Stimulated activated naive CD8-positive, alpha-beta T cell treated with anti-CD3 and anti-CD28 coated beads, Interleukin-15, amount 100 ng/mL, for 72 hours (primary cell): Measurements from ENCODE around the gene PEDS1.
"Not testable (repeated sequence)": the region's sequence is repeated elsewhere in the genome, so short reads cannot be mapped to it uniquely, and the experiment has no call there.

ENCODE experiments used
- ATAC-seq: fragments of 150-1000 bp; cut with Tn5 transposase; 2 replicates; pipeline ENCODE4 v1.10.0; 2021; ENCODE audit warnings: mild to moderate bottlenecking, moderate library complexity
- DNase-seq, 2 donors: peaks; one replicate each; pipeline ENCODE4 v3.0.0; 2021 to 2022
- H3K27ac Mint-ChIP-seq, 2 donors: one replicate each; pipeline ENCODE4 v1.8.0; 2022; ENCODE audit warnings: mild to moderate bottlenecking in 2 of 2, mixed read lengths in 2 of 2, moderate library complexity in 2 of 2
- H3K27me3 Mint-ChIP-seq: one replicate; pipeline ENCODE4 v1.8.0; 2022; ENCODE audit warnings: mixed read lengths
- H3K4me1 Mint-ChIP-seq: one replicate; pipeline ENCODE4 v1.8.0; 2022; ENCODE audit warnings: mild to moderate bottlenecking, mixed read lengths
- H3K4me3 Mint-ChIP-seq, 2 donors: one replicate each; pipeline ENCODE4 v1.8.0; 2022; ENCODE audit warnings: mild to moderate bottlenecking in 2 of 2, mixed read lengths in 2 of 2, moderate library complexity in 1 of 2
- H3K9me3 Mint-ChIP-seq, 2 donors: one replicate each; pipeline ENCODE4 v1.8.0; 2022; ENCODE audit warnings: mixed read lengths in 2 of 2

The PEDS1 gene

DNA sequence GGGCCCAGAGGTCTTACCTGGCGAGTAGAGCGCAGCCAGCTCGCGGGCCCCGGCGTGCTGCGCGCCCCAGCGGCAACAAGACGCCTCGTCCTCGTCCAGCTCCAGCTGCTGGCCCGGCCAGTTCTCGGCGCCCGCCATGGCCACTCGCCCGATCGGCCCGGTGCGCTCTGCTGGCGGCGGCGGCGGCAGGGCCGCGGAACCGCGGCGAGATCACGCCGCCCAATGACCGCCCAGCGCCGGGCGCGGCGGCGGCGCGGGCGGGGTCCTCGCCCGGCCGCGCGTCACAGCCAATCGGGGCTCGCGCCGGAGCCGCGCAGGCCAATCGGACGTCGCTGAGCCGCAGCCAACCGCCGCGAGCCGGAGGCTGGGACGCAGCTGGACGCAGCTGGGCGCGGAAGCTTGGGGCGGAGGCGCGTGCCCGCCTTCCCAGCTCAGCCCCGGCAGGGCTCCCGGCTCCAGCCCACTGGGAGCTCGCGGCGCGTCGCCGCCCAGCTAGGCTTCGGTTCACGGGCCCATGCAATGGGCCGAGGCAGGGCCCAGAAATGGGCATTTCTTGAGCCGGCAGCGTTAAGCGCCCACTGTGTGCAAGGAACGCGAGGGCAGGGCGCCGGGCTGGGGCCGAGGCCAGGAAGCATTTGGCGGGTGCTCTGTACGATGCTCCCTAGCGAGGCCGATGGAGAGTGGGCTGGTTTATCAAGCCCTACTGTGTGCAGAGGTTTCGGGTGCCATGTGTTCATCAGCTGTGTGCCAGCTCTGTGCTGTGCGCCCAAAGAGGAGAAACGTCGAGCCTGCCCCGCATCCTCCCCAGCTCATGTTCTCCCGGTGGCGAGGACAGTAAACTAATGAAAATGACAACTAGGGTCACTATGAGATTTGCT, at the start of gene PEDS1:
Gene PEDS1, minus strand, starts transcription at position 224 of the 878 bp plus-strand sequence. Its CDS starts 86 bp downstream, at position 138.
- Mint-ChIP-seq H3K9me3 (no peaks in the 10 kb centered on the region), H3K27me3 (no peaks in the 10 kb centered on the region), H3K4me1 (peaks cover 53% of the 10 kb centered on the region), H3K27ac (peak within 1 kb of the TSS; percentile 92 to 96), H3K4me3 (peak within 1 kb of the TSS; percentile 89 to 93)
- DNase-seq = peak; percentile 83 to 84
- peak; percentile 97 for ATAC-seq

DNA sequence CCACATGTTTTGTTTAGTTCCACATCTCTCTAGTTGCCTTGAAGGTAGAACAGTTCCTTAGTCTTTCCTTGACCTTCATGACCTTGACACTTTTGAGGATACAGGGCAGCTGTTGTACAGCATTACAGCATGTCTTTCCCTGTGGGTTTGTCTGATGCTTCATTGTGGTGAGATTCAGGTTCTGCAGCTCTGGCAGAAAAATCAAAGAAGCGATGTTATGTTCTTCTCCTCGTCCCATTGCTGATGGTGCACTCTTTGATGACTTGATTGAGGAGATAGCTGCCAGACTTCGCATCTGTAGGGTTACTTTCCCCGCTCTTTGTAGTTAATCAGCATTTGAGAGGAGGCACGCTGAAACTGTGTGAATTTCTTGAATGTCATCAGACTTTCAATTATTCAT, 49.2 kb upstream of the PEDS1 start:
- Mint-ChIP-seq H3K9me3 (peaks cover 0 to 12% of the 10 kb centered on the region in 2 donors), H3K4me1 (peaks cover 8% of the 10 kb centered on the region), H3K27me3 (peaks cover 3% of the 10 kb centered on the region), H3K27ac (no peak overlapping the region), H3K4me3 (no peak overlapping the region)
- ATAC-seq (no peak), DNase-seq (no peak)

- not testable (repeated sequence) for H3K27ac Mint-ChIP-seq, ATAC-seq, H3K4me3 Mint-ChIP-seq, DNase-seq, H3K27me3 Mint-ChIP-seq
- H3K9me3 Mint-ChIP-seq = peaks cover 0 to 12% of the 10 kb centered on the region in 2 donors
- peaks cover 17% of the 10 kb centered on the region for H3K4me1 Mint-ChIP-seq
Observed at GRCh38 chr20:50201710-50202109, 48.2 kb upstream of the PEDS1 start.

DNA sequence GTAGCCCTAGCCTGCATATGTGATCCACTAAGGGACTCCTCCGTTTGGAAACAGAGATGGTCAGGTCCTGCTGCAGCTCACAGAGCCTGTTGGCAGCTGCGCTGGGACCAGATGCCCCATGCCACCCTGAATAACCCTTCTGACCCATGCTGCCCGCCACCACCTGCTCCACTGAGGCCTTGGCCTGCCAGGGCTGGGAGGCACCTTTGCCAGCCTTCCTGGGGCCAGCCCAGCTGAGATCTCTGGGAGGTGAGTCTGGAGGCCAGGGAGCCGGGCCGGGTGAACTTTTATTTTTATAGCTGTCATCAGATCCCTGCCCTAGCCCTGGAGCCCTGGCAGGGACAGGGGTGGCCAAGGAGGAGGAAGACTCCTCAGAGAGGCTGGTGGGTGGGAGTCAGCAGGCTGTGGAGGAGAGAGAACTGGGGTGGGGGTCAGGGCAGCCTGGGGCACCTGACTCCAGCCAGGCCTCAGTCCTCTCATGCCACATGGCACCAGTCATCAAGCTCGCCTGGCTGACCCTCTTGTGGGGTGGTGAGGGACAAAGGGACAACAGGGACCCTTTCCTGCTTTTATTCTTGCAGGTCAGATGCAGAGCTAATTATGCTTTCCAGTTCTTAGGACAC, 47.1 kb upstream of the PEDS1 start:
- DNase-seq (no peak), ATAC-seq (no peak)
- Mint-ChIP-seq H3K9me3 (peaks cover 0 to 12% of the 10 kb centered on the region in 2 donors), H3K27ac (no peak overlapping the region), H3K4me3 (no peak overlapping the region), H3K27me3 (no peaks in the 10 kb centered on the region), H3K4me1 (peaks cover 22% of the 10 kb centered on the region)

GRCh38 chr20:50199703-50200102, 46.2 kb upstream of the PEDS1 start:
- Mint-ChIP-seq H3K9me3 (peaks cover 0 to 12% of the 10 kb centered on the region in 2 donors), H3K4me3 (no peak overlapping the region), H3K27ac (no peak overlapping the region), H3K4me1 (peaks cover 31% of the 10 kb centered on the region), H3K27me3 (no peaks in the 10 kb centered on the region)
- no peak for DNase-seq
- no peak for ATAC-seq

GRCh38 chr20:50198716-50199115, 45.2 kb upstream of the PEDS1 start:
- no peak overlapping the region for H3K4me3 Mint-ChIP-seq
- no peaks in the 10 kb centered on the region for H3K27me3 Mint-ChIP-seq
- peaks cover 41% of the 10 kb centered on the region for H3K4me1 Mint-ChIP-seq

GRCh38 chr20:50198180-50198666, 44.7 kb upstream of the PEDS1 start:
- H3K4me1 Mint-ChIP-seq = peaks cover 46% of the 10 kb centered on the region
- peak; percentile 13 for ATAC-seq

More at GRCh38 chr20:50198716-50199115, 45.2 kb upstream of the PEDS1 start:
- Mint-ChIP-seq H3K27ac (no peak overlapping the region), H3K9me3 (peaks cover 0 to 4% of the 10 kb centered on the region in 2 donors)
- no peak for DNase-seq
- no peak for ATAC-seq

DNA sequence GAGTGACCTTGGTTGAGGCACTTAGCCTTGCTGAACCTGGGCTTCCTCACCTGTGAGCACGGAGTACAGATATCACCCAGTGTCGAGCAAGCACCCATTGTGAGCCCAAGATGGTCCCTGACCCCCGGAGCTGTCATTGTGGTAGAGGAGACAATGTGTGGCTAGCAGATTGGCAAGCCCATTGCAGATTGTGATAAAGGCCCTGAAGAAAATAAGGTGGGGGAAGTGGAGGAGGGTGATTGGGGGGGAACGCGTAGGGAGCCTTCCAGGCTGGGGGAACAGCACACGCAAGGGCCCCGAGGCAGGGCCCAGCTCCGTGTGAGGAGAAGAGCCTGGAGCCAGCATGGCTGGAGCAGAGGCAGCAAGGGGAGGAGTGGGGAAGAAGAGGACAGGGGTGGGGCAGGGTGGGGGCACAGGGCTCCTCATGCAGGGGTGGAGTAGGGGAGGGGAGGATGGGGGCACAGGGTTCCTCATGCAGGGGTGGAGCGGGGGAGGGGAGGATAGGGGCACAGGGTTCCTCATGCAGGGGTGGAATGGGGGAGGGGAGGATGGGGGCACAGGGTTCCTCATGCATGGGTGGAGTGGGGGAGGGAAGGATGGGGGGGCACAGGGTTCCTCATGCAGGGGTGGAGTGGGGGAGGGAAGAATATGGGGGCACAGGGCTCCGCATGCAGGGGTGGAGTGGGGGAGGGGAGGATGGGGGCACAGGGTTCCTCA, 44.1 kb upstream of the PEDS1 start:
- Mint-ChIP-seq H3K9me3 (no peaks in the 10 kb centered on the region), H3K4me3 (no peak overlapping the region), H3K4me1 (peaks cover 47% of the 10 kb centered on the region), H3K27me3 (no peaks in the 10 kb centered on the region), H3K27ac (peak overlapping the region in 1 of 2 donors; percentile 57)
- DNase-seq (no peak), ATAC-seq (no peak)

More at GRCh38 chr20:50198180-50198666, 44.7 kb upstream of the PEDS1 start:
- DNase-seq = no peak
- Mint-ChIP-seq H3K9me3 (no peaks in the 10 kb centered on the region), H3K27me3 (no peaks in the 10 kb centered on the region), H3K4me3 (no peak overlapping the region), H3K27ac (no peak overlapping the region)

DNA sequence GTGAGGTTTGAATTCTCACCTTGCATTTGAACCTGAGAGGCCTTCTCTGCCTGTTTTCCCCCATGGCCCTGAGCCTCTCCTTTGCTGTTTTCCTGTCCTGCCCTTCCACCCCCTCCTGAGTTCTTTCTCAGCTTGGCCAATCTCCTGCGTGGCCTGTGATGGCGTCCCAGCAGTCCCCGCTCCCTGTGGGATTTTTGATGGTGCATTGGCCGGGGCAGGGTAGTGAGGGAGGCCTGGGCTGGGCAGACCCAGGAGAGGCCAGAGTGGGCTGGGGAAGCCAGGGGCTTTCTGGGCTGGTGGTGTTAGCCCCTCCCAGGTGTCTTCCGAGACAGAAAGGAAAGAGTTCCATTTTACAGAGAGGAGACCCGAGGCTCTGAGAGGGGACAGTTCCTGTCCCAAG, 43.4 kb upstream of the PEDS1 start:
- Mint-ChIP-seq H3K4me3 (no peak overlapping the region), H3K27me3 (no peaks in the 10 kb centered on the region), H3K27ac (no peak overlapping the region), H3K9me3 (no peaks in the 10 kb centered on the region), H3K4me1 (peaks cover 47% of the 10 kb centered on the region)
- ATAC-seq (no peak), DNase-seq (no peak)

GRCh38 chr20:50196248-50196647, 42.7 kb upstream of the PEDS1 start:
- no peak for DNase-seq
- Mint-ChIP-seq H3K4me1 (peaks cover 47% of the 10 kb centered on the region), H3K4me3 (no peak overlapping the region), H3K27me3 (no peaks in the 10 kb centered on the region), H3K27ac (peak overlapping the region in 1 of 2 donors; percentile 40), H3K9me3 (no peaks in the 10 kb centered on the region)
- ATAC-seq = no peak

GRCh38 chr20:50195524-50196120, 42.1 kb upstream of the PEDS1 start:
- DNase-seq = no peak
- Mint-ChIP-seq H3K4me1 (peaks cover 47% of the 10 kb centered on the region), H3K27ac (peak overlapping the region in 1 of 2 donors; percentile 40), H3K4me3 (peak overlapping the region in 1 of 2 donors; percentile 99), H3K9me3 (no peaks in the 10 kb centered on the region), H3K27me3 (no peaks in the 10 kb centered on the region)
- ATAC-seq = no peak

DNA sequence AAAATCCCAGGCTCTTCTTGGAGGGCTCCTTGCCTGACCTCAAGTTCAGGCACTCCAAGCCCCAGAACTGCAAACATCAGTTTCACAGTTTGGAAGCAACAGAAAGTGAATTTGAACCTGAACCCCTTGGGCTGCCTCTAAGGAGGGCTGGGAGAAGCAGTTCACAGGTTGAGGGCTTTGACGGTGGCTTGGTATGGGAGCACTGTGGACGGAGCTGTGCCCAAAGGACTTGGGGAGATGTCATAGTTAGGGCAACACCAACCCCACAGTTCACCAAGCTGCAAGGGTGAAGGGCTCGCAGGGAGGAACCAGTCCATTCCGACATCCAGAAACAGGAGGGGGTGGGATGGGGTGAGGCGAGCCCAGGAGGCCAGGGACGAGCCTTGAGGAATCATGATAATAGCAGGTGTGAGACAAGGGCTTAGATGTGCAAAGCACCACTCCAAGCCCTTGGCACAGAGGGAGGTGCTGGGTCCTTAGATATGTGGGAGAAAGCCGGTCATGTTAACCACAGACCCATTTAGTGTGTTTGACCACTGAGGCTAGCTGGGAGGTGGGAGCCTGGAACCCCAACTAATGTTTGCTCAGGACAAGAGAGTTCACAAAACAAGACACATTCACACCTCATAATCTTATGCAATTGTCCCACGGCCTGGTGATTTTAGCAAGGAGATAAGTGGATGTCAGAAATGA, 41.5 kb upstream of the PEDS1 start:
- Mint-ChIP-seq H3K4me3 (peak overlapping the region; percentile 39 to 99), H3K27ac (peak overlapping the region; percentile 40 to 100), H3K4me1 (peaks cover 50% of the 10 kb centered on the region), H3K27me3 (no peaks in the 10 kb centered on the region), H3K9me3 (no peaks in the 10 kb centered on the region)
- DNase-seq (peak in 1 of 2 donors; percentile 3), ATAC-seq (no peak)

GRCh38 chr20:50194422-50194830, 40.9 kb upstream of the PEDS1 start:
- ATAC-seq (no peak), DNase-seq (peak in 1 of 2 donors; percentile 20)
- Mint-ChIP-seq H3K4me3 (peak overlapping the region; percentile 99 to 100), H3K9me3 (no peaks in the 10 kb centered on the region), H3K27me3 (no peaks in the 10 kb centered on the region), H3K27ac (peak overlapping the region; percentile 40 to 100), H3K4me1 (peaks cover 56% of the 10 kb centered on the region)

DNA sequence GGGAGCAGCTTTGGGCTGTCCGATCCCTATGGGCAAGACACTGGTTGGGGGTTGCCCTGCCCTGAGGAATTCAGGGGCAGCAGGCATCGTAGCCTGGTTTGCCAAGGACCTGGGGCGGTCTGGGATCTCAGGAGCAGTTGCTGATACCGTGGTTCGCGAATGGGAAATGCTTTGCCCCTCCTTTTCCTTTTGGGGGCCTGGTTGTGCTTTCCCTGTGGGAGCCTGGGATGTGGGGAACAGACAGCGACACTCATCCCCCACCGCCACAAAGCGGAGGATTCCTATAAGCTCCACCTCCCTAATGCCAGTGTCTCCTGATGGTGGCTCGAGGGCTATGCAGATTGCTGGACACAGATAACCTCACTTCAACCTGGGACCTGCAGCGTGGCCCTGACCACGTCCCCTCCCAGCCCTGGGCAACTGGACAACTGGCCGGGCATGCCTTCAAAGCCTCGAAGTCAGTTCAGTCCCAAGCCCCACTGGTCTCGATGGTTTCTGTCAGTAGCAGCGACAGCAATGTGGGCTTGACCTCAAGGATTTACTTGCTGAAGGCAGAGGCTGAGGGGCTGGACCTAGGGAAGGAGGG, 40.4 kb upstream of the PEDS1 start:
- H3K4me3 Mint-ChIP-seq = peak overlapping the region; percentile 99 to 100
- DNase-seq (no peak), ATAC-seq (no peak)
- H3K9me3 Mint-ChIP-seq = no peaks in the 10 kb centered on the region
- no peaks in the 10 kb centered on the region for H3K27me3 Mint-ChIP-seq
- peak overlapping the region; percentile 100 for H3K27ac Mint-ChIP-seq
- peaks cover 56% of the 10 kb centered on the region for H3K4me1 Mint-ChIP-seq
